ENCODE data around the gene KCNJ15. TPM values are rescaled to one million over a fixed set of nuclear protein-coding genes. Genes with fewer than 3 reads are reported as not detected.

Gene KCNJ15
- total RNA-seq, 1 experiment from 2014 or later: 0.05 TPM

DNA sequence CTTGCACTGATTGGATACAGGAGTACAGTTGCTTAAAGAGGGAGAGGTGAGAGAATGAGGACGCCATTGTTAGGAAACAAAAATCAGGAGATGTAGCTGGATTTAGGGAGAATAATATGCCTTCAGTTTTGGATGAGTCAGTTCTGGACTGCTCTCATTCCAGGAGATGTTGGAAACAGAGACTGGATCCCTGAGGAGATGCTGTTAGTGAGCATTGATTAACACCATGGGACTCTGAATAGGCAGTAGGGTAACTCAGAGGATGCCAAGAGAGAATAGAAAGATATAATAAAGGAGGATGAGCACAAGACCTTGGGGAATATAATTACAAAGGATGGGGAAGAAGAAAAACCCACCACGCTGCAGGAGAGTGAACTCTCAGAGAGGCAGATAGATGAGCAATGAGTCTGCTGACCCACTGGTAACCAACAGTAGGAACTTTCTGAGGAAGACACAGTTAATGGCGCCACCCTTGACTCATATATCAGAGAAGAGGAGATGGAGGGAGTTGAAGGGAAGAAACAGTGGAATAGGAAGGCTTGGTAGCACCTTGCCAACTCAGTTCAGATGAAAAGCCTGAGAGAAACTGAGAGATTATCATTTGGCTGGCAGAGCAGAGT, 10.5 kb downstream of the KCNJ15 start:
- no peak for DNase-seq (ENCODE audit: low read depth in 1 of 2, low spot score in 2 of 2)
- H3K4me3 ChIP-seq: no peak overlapping the region
- no peaks in the 10 kb centered on the region for H3K9me3 ChIP-seq (replicated peaks)
- H3K27me3 ChIP-seq (replicated peaks): no peaks in the 10 kb centered on the region
- peaks cover 28% of the 10 kb centered on the region for H3K4me1 ChIP-seq (replicated peaks)
- no peak overlapping the region for H3K27ac ChIP-seq
- no peaks in the 10 kb centered on the region for H3K36me3 ChIP-seq

DNA sequence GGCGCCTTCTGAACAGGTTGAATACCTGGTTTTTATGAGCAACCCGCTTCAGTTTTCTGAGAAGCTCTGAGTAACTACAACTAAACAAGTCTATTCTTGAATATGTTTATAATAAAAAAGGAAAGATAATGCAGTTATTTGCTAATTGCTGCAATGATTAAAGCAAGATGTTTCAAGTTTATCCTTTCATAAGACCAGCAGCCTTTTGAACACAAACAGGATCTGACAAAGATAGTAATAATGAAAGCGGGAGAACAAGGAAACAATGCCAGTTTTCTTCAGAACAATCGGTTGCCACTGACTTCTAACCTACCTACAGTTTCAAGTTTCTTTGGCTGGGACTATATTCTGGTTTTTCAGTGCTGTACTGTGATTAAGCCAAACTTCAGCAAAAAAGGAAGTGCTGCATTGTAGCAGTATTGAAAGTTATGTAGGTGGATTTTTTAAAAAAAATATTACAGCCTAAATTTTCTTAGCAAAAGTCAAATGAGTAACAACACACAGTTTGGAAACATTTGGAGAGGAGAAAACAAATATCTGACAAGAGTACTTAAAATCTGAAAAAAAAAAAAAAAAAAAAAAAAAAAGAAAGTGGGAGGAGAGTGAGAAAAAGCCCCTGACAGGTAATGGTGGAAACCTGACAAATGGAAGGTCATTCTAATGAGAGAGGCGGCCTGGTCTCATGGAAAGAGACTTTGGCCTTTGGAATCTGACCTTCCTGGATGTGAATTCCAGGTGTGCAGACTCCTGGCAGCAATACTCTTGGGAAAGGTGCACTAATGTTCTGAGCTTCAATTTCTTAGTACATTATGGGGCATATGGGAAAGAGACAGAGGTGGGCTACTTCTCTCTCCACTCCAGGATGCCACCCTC, 11.4 kb downstream of the KCNJ15 start:
- Histone ChIP-seq H3K27ac (no peak overlapping the region; the same call in 1 of the 2 replicates), H3K4me1 (replicated peaks) (peaks cover 28% of the 10 kb centered on the region)
- no peak for DNase-seq (ENCODE audit: low read depth in 1 of 2, low spot score in 2 of 2)

DNA sequence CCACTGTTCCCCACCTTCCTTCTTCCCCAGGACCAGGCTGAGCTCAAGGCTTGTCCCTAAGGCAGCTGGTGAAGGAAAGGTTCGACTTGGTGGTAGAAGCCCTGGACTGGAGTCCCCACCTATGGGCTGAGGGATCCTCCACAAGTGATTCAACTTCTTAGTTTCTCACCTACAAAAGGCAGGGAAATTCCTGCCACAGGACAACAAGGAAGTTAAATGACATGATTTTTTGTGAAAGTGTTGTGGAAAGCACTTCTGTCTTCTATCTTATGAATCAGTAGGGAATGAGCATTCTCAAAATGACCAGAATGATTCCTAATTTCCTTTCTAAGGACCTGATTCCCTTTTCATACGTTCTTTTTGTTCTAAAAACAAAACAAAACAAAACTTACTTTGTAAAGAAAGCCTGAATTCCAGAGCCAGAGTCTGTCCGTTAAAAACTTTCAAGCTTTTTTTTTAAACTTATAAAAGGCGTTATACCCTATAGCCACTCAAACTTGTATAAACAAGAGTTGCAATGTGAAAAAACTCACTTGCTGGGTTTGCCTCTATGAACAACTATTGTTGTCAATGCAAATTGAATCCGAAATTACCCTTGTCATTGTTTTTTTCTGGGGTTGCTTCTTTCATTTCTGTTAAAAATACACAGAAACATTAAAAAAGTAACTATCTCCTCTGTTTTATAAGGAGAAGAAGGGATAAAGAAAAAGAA, 12.2 kb downstream of the KCNJ15 start:
- Histone ChIP-seq H3K4me3 (no peak overlapping the region), H3K9me3 (replicated peaks) (no peaks in the 10 kb centered on the region), H3K27me3 (replicated peaks) (no peaks in the 10 kb centered on the region), H3K27ac (peak overlapping the region; percentile 1; the same call in 1 of the 2 replicates), H3K4me1 (replicated peaks) (peaks cover 35% of the 10 kb centered on the region), H3K36me3 (no peaks in the 10 kb centered on the region)
- no peak for DNase-seq (ENCODE audit: low read depth in 1 of 2, low spot score in 2 of 2)

More for the DNA sequence above, 11.4 kb downstream of the KCNJ15 start:
- H3K9me3 ChIP-seq (replicated peaks): no peaks in the 10 kb centered on the region
- no peaks in the 10 kb centered on the region for H3K27me3 ChIP-seq (replicated peaks)
- no peaks in the 10 kb centered on the region for H3K36me3 ChIP-seq
- no peak overlapping the region for H3K4me3 ChIP-seq

- Histone ChIP-seq H3K36me3 (no peaks in the 10 kb centered on the region), H3K9me3 (replicated peaks) (no peaks in the 10 kb centered on the region), H3K4me1 (replicated peaks) (peaks cover 40% of the 10 kb centered on the region), H3K27me3 (replicated peaks) (no peaks in the 10 kb centered on the region), H3K4me3 (no peak overlapping the region), H3K27ac (no peak overlapping the region; the same call in 1 of the 2 replicates)
- DNase-seq (ENCODE audit: low read depth in 1 of 2, low spot score in 2 of 2): no peak
Measured at GRCh38 chr21:38269576-38269936, 12.8 kb downstream of the KCNJ15 start.

- Histone ChIP-seq H3K9me3 (replicated peaks) (no peaks in the 10 kb centered on the region), H3K4me1 (replicated peaks) (peaks cover 36% of the 10 kb centered on the region), H3K4me3 (no peak overlapping the region), H3K36me3 (no peaks in the 10 kb centered on the region), H3K27me3 (replicated peaks) (no peaks in the 10 kb centered on the region), H3K27ac (no peak overlapping the region)
- DNase-seq (ENCODE audit: low read depth in 1 of 2, low spot score in 2 of 2): no peak
Measured at GRCh38 chr21:38272215-38272614, 15.4 kb downstream of the KCNJ15 start.

GRCh38 chr21:38273745-38274542, 17.2 kb downstream of the KCNJ15 start:
- H3K27me3 ChIP-seq (replicated peaks): no peaks in the 10 kb centered on the region
- H3K9me3 ChIP-seq (replicated peaks): no peaks in the 10 kb centered on the region
- no peak for DNase-seq (ENCODE audit: low read depth in 1 of 2, low spot score in 2 of 2)
- no peaks in the 10 kb centered on the region for H3K36me3 ChIP-seq
- H3K27ac ChIP-seq: no peak overlapping the region
- peaks cover 39% of the 10 kb centered on the region for H3K4me1 ChIP-seq (replicated peaks)
- no peak overlapping the region for H3K4me3 ChIP-seq

GRCh38 chr21:38277501-38278131, 20.8 kb downstream of the KCNJ15 start:
- H3K27ac ChIP-seq: peak overlapping the region; percentile 72

DNA sequence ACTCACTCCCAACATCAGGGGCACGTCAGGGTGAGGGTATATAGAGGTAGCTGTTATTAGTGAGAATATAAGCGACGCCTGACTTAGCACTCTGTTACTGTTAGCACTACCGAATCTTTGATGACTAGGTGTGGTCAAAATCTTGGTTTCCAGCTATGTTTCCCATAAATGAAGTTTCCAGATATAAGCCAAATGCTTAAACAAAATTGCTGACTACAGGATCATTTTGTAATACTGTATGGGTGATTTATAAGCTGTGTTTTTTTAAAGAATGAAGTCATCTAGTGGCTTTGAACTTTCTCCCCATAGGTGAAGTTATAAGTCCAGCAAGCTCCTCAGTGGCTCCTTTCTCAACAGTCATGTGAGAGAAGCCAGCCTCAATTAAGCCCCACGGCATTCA, 23.7 kb downstream of the KCNJ15 start:
- Histone ChIP-seq H3K4me1 (replicated peaks) (peaks cover 18% of the 10 kb centered on the region), H3K27me3 (replicated peaks) (no peaks in the 10 kb centered on the region), H3K9me3 (replicated peaks) (no peaks in the 10 kb centered on the region), H3K27ac (no peak overlapping the region), H3K4me3 (no peak overlapping the region), H3K36me3 (no peaks in the 10 kb centered on the region)
- DNase-seq (ENCODE audit: low read depth in 1 of 2, low spot score in 2 of 2): no peak

More at GRCh38 chr21:38277501-38278131, 20.8 kb downstream of the KCNJ15 start:
- H3K4me1 ChIP-seq (replicated peaks): peaks cover 29% of the 10 kb centered on the region
- H3K27me3 ChIP-seq (replicated peaks): no peaks in the 10 kb centered on the region
- H3K4me3 ChIP-seq: no peak overlapping the region
- no peaks in the 10 kb centered on the region for H3K9me3 ChIP-seq (replicated peaks)
- no peaks in the 10 kb centered on the region for H3K36me3 ChIP-seq
- DNase-seq (ENCODE audit: low read depth in 1 of 2, low spot score in 2 of 2): peak; percentile 78 to 81

- Histone ChIP-seq H3K27ac (no peak overlapping the region), H3K36me3 (no peaks in the 10 kb centered on the region), H3K9me3 (replicated peaks) (no peaks in the 10 kb centered on the region), H3K4me3 (no peak overlapping the region), H3K4me1 (replicated peaks) (peaks cover 18% of the 10 kb centered on the region), H3K27me3 (replicated peaks) (no peaks in the 10 kb centered on the region)
- DNase-seq (ENCODE audit: low read depth in 1 of 2, low spot score in 2 of 2): no peak
Measured at GRCh38 chr21:38280867-38281266, 24.1 kb downstream of the KCNJ15 start.

- DNase-seq (ENCODE audit: low read depth in 1 of 2, low spot score in 2 of 2): no peak
- peaks cover 25% of the 10 kb centered on the region for H3K4me1 ChIP-seq (replicated peaks)
- H3K27ac ChIP-seq: no peak overlapping the region
- no peaks in the 10 kb centered on the region for H3K27me3 ChIP-seq (replicated peaks)
- H3K36me3 ChIP-seq: no peaks in the 10 kb centered on the region
- H3K4me3 ChIP-seq: no peak overlapping the region
- no peaks in the 10 kb centered on the region for H3K9me3 ChIP-seq (replicated peaks)
Measured at GRCh38 chr21:38282921-38283320, 26.1 kb downstream of the KCNJ15 start.

- Histone ChIP-seq H3K9me3 (replicated peaks) (no peaks in the 10 kb centered on the region), H3K36me3 (no peaks in the 10 kb centered on the region), H3K27me3 (replicated peaks) (no peaks in the 10 kb centered on the region), H3K4me1 (replicated peaks) (peaks cover 20% of the 10 kb centered on the region), H3K4me3 (no peak overlapping the region), H3K27ac (no peak overlapping the region)
- DNase-seq (ENCODE audit: low read depth in 1 of 2, low spot score in 2 of 2): no peak
Measured at GRCh38 chr21:38284216-38284615, 27.4 kb downstream of the KCNJ15 start.

- H3K4me3 ChIP-seq: no peak overlapping the region
- peaks cover 47% of the 10 kb centered on the region for H3K4me1 ChIP-seq (replicated peaks)
- H3K27ac ChIP-seq: peak overlapping the region; percentile 57
Measured at GRCh38 chr21:38286739-38287471, 30.1 kb downstream of the KCNJ15 start.

More at GRCh38 chr21:38286739-38287471, 30.1 kb downstream of the KCNJ15 start:
- DNase-seq (ENCODE audit: low read depth in 1 of 2, low spot score in 2 of 2): peak in 1 of 2 experiments; percentile 45
- Histone ChIP-seq H3K9me3 (replicated peaks) (no peaks in the 10 kb centered on the region), H3K36me3 (no peaks in the 10 kb centered on the region), H3K27me3 (replicated peaks) (no peaks in the 10 kb centered on the region)
